Stromal cell of bone marrow (primary cell): ENCODE measurements around the gene SPDYE16.
"Not testable (repeated sequence)": the region's sequence is repeated elsewhere in the genome, so short reads cannot be mapped to it uniquely, and the experiment has no call there.

Experiments used
- DNase-seq: peaks from one replicate; pipeline ENCODE4 v3.0.0-alpha.2; 2012; ENCODE audit warnings: low read depth

SPDYE16 gene

GRCh38 chr7:76504351-76505167 lies 38.5 kb downstream of the SPDYE16 start:
- not testable (repeated sequence) for DNase-seq

- not testable (repeated sequence) for DNase-seq
Measured at GRCh38 chr7:76503244-76503643, 39.9 kb downstream of the SPDYE16 start.

GRCh38 chr7:76502836-76503235 lies 40.3 kb downstream of the SPDYE16 start:
- not testable (repeated sequence) for DNase-seq

GRCh38 chr7:76502224-76502623 lies 40.9 kb downstream of the SPDYE16 start:
- not testable (repeated sequence) for DNase-seq

- not testable (repeated sequence) for DNase-seq
Measured at GRCh38 chr7:76499924-76500241, 43.2 kb downstream of the SPDYE16 start.

- DNase-seq = not testable (repeated sequence)
Measured at GRCh38 chr7:76499201-76499923, 43.7 kb downstream of the SPDYE16 start.

GRCh38 chr7:76498583-76499200 lies 44.4 kb downstream of the SPDYE16 start:
- not testable (repeated sequence) for DNase-seq

- not testable (repeated sequence) for DNase-seq
Measured at GRCh38 chr7:76497918-76498582, 45.0 kb downstream of the SPDYE16 start.

- not testable (repeated sequence) for DNase-seq
Measured at GRCh38 chr7:76495717-76496116, 47.4 kb downstream of the SPDYE16 start.

- not testable (repeated sequence) for DNase-seq
Measured at GRCh38 chr7:76492139-76492538, 51.0 kb downstream of the SPDYE16 start.

- not testable (repeated sequence) for DNase-seq
Measured at GRCh38 chr7:76487969-76488368, 55.1 kb downstream of the SPDYE16 start.

- DNase-seq = not testable (repeated sequence)
Measured at GRCh38 chr7:76486618-76487017, 56.5 kb downstream of the SPDYE16 start.

- not testable (repeated sequence) for DNase-seq
Measured at GRCh38 chr7:76485822-76486610, 57.1 kb downstream of the SPDYE16 start.

GRCh38 chr7:76484456-76484855 lies 58.6 kb downstream of the SPDYE16 start:
- not testable (repeated sequence) for DNase-seq

GRCh38 chr7:76483081-76483480 lies 60.0 kb downstream of the SPDYE16 start:
- not testable (repeated sequence) for DNase-seq

- not testable (repeated sequence) for DNase-seq
Measured at GRCh38 chr7:76482660-76483059, 60.4 kb downstream of the SPDYE16 start.
